HepG2 (cell line): ENCODE measurements around the gene ZFP36. TPM values are rescaled to one million over a fixed set of nuclear protein-coding genes. Genes with fewer than 3 reads are reported as not detected.

Source experiments
- BCL6 ChIP-seq: IDR thresholded peaks from 2 replicates; pipeline ENCODE4 v1.6.1; 2016; ENCODE audit warnings: missing genetic modification reagents, missing compliant biosample characterization
- CAMTA2 ChIP-seq: sonication (generic); formaldehyde crosslinking; IDR thresholded peaks from 2 replicates; pipeline ENCODE4 v1.4.0; 2020; ENCODE audit warnings: mild to moderate bottlenecking, missing genetic modification reagents, borderline replicate concordance
- CEBPG ChIP-seq: IDR thresholded peaks from 2 replicates; pipeline ENCODE4 v1.6.1; 2016
- LCORL ChIP-seq, 2 experiments: fragments of 450-650 bp in 1 of 2; sonication (generic) in 1 of 2; formaldehyde crosslinking in 1 of 2; IDR thresholded peaks; 2 replicates each; pipeline versions ENCODE4 v1.5.0 to v1.6.1; 2017 to 2020; ENCODE audit warnings: antibody characterized with exemption in 1 of 2, missing genetic modification reagents in 1 of 2
- NCOR1 ChIP-seq: fragments of 200-600 bp; sonication (generic); IDR thresholded peaks from 2 replicates; pipeline ENCODE4 v1.7.0; 2017; ENCODE audit warnings: antibody characterized with exemption, low read length, borderline replicate concordance
- SIN3B ChIP-seq: fragments of 150-350 bp; IDR thresholded peaks from 2 replicates; pipeline ENCODE4 v1.6.1; 2014; ENCODE audit warnings: low read length
- SMAD9 ChIP-seq: sonication (generic); formaldehyde crosslinking; IDR thresholded peaks from 2 replicates; pipeline ENCODE4 v1.5.1; 2020; ENCODE audit warnings: mild to moderate bottlenecking, missing genetic modification reagents
- STAG1 ChIP-seq: sonication (generic); formaldehyde crosslinking; IDR thresholded peaks from 2 replicates; pipeline ENCODE4 v1.4.0; 2020; ENCODE audit warnings: missing genetic modification reagents
- ZNF12 ChIP-seq: sonication (generic); formaldehyde crosslinking; IDR thresholded peaks from 2 replicates; pipeline ENCODE4 v1.5.0; 2020; ENCODE audit warnings: missing genetic modification reagents
- ZNF44 ChIP-seq: sonication (generic); formaldehyde crosslinking; IDR thresholded peaks from 2 replicates; pipeline ENCODE4 v1.5.1; 2020; ENCODE audit warnings: mild to moderate bottlenecking, missing genetic modification reagents
- ZNF570 ChIP-seq: sonication (generic); formaldehyde crosslinking; IDR thresholded peaks from 2 replicates; pipeline ENCODE4 v1.4.0; 2020; ENCODE audit warnings: mild to moderate bottlenecking, missing genetic modification reagents, borderline replicate concordance
- ZNF709 ChIP-seq: sonication (generic); formaldehyde crosslinking; IDR thresholded peaks from 2 replicates; pipeline ENCODE4 v1.5.0; 2020; ENCODE audit warnings: mild to moderate bottlenecking, missing genetic modification reagents
- polyA plus RNA-seq, 8 experiments: library from polyadenylated mRNA; depleted of rRNA in 3 of 8; stranded (reverse) in 7 of 8; unstranded in 1 of 8; fragments of >200 nt; fragmentation: Illumina TruSeq in 4 of 8; extraction: Trizol in 4 of 8; gene quantifications; 2 replicates each; pipeline versions ENCODE4 v1.2.1 to v1.2.3, GENCODE V29; 2011 to 2016; ENCODE audit warnings: low read depth in 4 of 8, missing spikeins in 1 of 8, mixed read lengths in 1 of 8; ENCODE audit not compliant: insufficient read depth in 1 of 8
- total RNA-seq, 5 experiments: library from RNA; depleted of rRNA; stranded (reverse); fragments of >200 nt; fragmentation: Illumina TruSeq; extraction: Trizol; gene quantifications; 2 replicates each; pipeline ENCODE4 v1.2.3, GENCODE V29; 2016; ENCODE audit warnings: low read depth in 1 of 5
- TF ChIP-seq, protein P1 (sequence below): IDR thresholded peaks from 2 replicates; pipeline ENCODE4 v1.4.0; 2020; ENCODE audit warnings: mild to moderate bottlenecking, missing genetic modification reagents
- TF ChIP-seq, protein P2 (sequence below): sonication (generic); formaldehyde crosslinking; IDR thresholded peaks from 2 replicates; pipeline ENCODE4 v1.4.0; 2020; ENCODE audit warnings: low read depth, mild to moderate bottlenecking, missing genetic modification reagents
- TF ChIP-seq, protein P3 (sequence below): sonication (generic); formaldehyde crosslinking; IDR thresholded peaks from 2 replicates; pipeline ENCODE4 v1.4.0; 2020; ENCODE audit warnings: missing genetic modification reagents
- TF ChIP-seq, protein P4 (sequence below): sonication (generic); formaldehyde crosslinking; IDR thresholded peaks from 2 replicates; pipeline ENCODE4 v1.5.1; 2020; ENCODE audit warnings: missing genetic modification reagents, mild to moderate bottlenecking, borderline replicate concordance
- TF ChIP-seq, protein P5 (sequence below): sonication (generic); formaldehyde crosslinking; IDR thresholded peaks from 2 replicates; pipeline ENCODE4 v1.4.0; 2020; ENCODE audit warnings: missing genetic modification reagents, mild to moderate bottlenecking, borderline replicate concordance

Gene ZFP36
- total and polyA plus RNA-seq, 2 of the 13 experiments (the other 11 are each of a cell fraction or from before 2014, with no cell fraction given), result 1.4 to 1.7 TPM

DNA sequence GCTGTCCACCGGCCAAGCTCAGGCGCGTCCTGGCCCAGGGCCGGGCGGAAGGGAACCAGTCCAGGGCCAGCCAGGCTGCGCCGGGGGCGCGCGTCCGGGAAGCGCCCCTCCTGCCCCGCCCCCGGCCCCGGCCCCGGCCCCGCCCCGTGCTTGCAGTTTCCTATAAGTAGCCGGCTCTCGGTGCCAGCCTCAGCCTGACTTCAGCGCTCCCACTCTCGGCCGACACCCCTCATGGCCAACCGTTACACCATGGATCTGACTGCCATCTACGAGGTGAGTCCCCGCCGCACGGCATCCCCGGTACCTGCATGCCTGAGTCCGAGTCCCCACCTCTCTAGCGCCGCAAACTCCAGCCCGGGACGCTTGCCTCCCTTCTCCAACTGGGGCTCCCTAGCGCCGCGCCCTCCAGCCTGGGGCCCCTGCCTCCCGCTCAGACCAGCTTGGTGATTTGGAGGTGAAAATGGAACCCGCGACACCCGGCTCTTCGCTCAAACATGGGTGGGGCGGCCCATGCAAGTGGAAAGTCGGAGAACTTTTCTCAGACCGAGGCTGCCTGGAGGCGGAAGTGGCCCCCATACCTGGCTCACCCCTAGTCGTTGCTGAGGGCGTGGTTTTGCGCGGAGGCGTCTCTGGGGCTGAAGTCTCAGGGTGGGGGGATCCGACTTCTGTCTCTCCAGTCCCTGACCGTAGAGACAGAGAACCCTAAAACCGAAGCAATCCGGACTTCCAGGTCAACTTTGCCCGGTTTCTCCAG is at the start of gene ZFP36 (continued):
- TF ChIP-seq, protein P1, sequence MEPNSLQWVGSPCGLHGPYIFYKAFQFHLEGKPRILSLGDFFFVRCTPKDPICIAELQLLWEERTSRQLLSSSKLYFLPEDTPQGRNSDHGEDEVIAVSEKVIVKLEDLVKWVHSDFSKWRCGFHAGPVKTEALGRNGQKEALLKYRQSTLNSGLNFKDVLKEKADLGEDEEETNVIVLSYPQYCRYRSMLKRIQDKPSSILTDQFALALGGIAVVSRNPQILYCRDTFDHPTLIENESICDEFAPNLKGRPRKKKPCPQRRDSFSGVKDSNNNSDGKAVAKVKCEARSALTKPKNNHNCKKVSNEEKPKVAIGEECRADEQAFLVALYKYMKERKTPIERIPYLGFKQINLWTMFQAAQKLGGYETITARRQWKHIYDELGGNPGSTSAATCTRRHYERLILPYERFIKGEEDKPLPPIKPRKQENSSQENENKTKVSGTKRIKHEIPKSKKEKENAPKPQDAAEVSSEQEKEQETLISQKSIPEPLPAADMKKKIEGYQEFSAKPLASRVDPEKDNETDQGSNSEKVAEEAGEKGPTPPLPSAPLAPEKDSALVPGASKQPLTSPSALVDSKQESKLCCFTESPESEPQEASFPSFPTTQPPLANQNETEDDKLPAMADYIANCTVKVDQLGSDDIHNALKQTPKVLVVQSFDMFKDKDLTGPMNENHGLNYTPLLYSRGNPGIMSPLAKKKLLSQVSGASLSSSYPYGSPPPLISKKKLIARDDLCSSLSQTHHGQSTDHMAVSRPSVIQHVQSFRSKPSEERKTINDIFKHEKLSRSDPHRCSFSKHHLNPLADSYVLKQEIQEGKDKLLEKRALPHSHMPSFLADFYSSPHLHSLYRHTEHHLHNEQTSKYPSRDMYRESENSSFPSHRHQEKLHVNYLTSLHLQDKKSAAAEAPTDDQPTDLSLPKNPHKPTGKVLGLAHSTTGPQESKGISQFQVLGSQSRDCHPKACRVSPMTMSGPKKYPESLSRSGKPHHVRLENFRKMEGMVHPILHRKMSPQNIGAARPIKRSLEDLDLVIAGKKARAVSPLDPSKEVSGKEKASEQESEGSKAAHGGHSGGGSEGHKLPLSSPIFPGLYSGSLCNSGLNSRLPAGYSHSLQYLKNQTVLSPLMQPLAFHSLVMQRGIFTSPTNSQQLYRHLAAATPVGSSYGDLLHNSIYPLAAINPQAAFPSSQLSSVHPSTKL (CRISPR knock-in tag), result no peak
- TF ChIP-seq, protein P2, sequence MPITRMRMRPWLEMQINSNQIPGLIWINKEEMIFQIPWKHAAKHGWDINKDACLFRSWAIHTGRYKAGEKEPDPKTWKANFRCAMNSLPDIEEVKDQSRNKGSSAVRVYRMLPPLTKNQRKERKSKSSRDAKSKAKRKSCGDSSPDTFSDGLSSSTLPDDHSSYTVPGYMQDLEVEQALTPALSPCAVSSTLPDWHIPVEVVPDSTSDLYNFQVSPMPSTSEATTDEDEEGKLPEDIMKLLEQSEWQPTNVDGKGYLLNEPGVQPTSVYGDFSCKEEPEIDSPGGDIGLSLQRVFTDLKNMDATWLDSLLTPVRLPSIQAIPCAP (CRISPR knock-in tag), result no peak
- TF ChIP-seq LCORL (IDR thresholded peaks at IDR 0.05) (no peak), LCORL (CRISPR knock-in tag; IDR thresholded peaks at IDR 0.05) (0 out of 2 replicates have a peak, but pooled peaks have one; percentile 32), ZNF12 (CRISPR knock-in tag) (0 out of 2 replicates have a peak, but pooled peaks have one; percentile 39), ZNF709 (CRISPR knock-in tag) (peak; percentile 51; the same call in 1 of the 2 replicates), BCL6 (no peak), ZNF44 (no peak), ZNF570 (CRISPR knock-in tag) (no peak), NCOR1 (no peak), SMAD9 (CRISPR knock-in tag) (no peak), STAG1 (CRISPR knock-in tag) (no peak), CAMTA2 (CRISPR knock-in tag) (0 out of 2 replicates have a peak, but pooled peaks have one; percentile 26), CEBPG (no peak), SIN3B (0 out of 2 replicates have a peak, but pooled peaks have one; percentile 53)
- TF ChIP-seq, protein P3, sequence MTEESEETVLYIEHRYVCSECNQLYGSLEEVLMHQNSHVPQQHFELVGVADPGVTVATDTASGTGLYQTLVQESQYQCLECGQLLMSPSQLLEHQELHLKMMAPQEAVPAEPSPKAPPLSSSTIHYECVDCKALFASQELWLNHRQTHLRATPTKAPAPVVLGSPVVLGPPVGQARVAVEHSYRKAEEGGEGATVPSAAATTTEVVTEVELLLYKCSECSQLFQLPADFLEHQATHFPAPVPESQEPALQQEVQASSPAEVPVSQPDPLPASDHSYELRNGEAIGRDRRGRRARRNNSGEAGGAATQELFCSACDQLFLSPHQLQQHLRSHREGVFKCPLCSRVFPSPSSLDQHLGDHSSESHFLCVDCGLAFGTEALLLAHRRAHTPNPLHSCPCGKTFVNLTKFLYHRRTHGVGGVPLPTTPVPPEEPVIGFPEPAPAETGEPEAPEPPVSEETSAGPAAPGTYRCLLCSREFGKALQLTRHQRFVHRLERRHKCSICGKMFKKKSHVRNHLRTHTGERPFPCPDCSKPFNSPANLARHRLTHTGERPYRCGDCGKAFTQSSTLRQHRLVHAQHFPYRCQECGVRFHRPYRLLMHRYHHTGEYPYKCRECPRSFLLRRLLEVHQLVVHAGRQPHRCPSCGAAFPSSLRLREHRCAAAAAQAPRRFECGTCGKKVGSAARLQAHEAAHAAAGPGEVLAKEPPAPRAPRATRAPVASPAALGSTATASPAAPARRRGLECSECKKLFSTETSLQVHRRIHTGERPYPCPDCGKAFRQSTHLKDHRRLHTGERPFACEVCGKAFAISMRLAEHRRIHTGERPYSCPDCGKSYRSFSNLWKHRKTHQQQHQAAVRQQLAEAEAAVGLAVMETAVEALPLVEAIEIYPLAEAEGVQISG (CRISPR knock-in tag), result peak; percentile 47; the same call in 1 of the 2 replicates
- TF ChIP-seq, protein P4, sequence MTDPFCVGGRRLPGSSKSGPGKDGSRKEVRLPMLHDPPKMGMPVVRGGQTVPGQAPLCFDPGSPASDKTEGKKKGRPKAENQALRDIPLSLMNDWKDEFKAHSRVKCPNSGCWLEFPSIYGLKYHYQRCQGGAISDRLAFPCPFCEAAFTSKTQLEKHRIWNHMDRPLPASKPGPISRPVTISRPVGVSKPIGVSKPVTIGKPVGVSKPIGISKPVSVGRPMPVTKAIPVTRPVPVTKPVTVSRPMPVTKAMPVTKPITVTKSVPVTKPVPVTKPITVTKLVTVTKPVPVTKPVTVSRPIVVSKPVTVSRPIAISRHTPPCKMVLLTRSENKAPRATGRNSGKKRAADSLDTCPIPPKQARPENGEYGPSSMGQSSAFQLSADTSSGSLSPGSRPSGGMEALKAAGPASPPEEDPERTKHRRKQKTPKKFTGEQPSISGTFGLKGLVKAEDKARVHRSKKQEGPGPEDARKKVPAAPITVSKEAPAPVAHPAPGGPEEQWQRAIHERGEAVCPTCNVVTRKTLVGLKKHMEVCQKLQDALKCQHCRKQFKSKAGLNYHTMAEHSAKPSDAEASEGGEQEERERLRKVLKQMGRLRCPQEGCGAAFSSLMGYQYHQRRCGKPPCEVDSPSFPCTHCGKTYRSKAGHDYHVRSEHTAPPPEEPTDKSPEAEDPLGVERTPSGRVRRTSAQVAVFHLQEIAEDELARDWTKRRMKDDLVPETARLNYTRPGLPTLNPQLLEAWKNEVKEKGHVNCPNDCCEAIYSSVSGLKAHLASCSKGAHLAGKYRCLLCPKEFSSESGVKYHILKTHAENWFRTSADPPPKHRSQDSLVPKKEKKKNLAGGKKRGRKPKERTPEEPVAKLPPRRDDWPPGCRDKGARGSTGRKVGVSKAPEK (CRISPR knock-in tag), result no peak
- TF ChIP-seq, protein P5, sequence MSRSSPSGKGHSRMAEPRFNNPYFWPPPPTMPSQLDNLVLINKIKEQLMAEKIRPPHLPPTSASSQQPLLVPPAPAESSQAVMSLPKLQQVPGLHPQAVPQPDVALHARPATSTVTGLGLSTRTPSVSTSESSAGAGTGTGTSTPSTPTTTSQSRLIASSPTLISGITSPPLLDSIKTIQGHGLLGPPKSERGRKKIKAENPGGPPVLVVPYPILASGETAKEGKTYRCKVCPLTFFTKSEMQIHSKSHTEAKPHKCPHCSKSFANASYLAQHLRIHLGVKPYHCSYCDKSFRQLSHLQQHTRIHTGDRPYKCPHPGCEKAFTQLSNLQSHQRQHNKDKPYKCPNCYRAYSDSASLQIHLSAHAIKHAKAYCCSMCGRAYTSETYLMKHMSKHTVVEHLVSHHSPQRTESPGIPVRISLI, result no peak
